ENCODE data around the gene SENP6.

GRCh38 chr6:75624335-75624734 lies 22.7 kb downstream of the SENP6 start:
- TF ChIP-seq ARNT (IDR thresholded peaks at IDR 0.05) (no peak), FOXA1 (IDR thresholded peaks at IDR 0.05) (no peak), SUZ12 (IDR thresholded peaks at IDR 0.05) (no peak), BHLHE40 (IDR thresholded peaks at IDR 0.05; ENCODE audit: borderline replicate concordance) (no peak), CTBP1 (IDR thresholded peaks at IDR 0.05; ENCODE audit: borderline replicate concordance) (no peak), SP1 (IDR thresholded peaks at IDR 0.05) (no peak)

All from HEK293T (cell line).